K562 treated with DMSO at 1 percent for 24 hours (cell line): ENCODE data around the gene CCN6. TPM values are rescaled to one million over a fixed set of nuclear protein-coding genes. Genes with fewer than 3 reads are reported as not detected.

Experiments used
- total RNA-seq: library from RNA; unstranded; fragments of 300-600 nt; gene quantifications from 2 replicates; pipeline ENCODE4 v1.2.3, GENCODE V29; 2022; ENCODE audit warnings: low read depth; ENCODE audit not compliant: insufficient read depth

The CCN6 gene
- 0.12 and 0.32 TPM in 2 replicates for total RNA-seq

DNA sequence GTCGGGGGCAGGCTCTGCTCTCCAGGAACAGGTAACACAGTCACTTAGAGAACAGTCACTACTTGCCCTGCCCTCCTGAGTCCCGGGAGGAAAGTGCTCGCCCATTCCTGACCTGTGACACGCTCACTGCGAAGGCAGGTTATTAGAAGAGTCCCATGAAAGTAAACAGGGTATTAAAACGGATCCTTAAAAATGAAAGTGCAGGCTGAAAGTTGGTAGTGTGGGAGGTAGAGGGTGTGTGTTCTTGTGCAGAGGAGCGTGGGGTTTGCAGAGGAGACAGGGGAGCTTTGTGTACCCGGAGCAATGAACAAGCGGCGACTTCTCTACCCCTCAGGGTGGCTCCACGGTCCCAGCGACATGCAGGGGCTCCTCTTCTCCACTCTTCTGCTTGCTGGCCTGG lies at the start of gene CCN6:
TSS of gene CCN6 (plus strand) at position 104 of the 400 bp plus-strand sequence. CDS start at position 358, 254 bp downstream.

DNA sequence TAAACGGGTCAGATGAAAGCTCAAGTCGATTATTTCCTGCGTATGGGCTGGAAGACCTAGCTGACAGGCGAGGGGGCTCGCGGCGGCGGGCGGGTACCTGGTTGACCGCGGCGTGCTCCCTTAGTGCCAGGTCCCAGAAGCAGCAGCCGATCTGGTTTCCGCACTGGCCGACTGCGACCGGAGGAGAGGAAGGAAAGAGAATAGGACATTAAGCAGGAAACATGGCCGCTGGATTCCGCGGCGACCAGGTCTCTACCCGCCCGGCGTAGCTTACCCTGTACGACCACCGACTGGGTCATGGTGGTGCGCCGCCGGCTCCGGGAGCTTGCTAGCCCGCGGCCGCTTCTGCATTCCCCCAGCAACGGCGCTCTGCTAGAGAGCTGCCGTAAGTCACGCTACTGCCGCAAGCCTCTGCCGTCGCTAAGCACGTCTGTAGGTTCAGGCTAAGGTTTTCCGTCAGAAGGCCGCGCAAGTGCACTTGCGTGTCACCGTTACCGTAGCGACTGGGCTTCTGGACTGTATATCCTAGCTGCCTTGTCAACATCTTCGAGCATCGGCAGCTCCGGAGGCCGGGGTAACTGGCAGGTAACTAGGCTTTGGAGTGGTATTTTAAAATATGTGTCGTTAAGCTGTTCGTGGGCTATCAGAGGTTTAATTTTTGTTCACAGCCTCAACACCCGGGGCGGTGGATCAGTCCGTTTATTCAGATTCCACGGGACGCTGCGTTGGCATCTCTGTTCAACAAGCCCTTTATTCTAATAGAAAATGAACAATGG lies 33.4 kb downstream of the CCN6 start, which contains the start of the genes FAM229B and TUBE1:
TSS of gene FAM229B (plus strand) at position 456 of the 776 bp plus-strand sequence. CDS start 11,693 bp downstream, outside the sequence.
TSS of gene TUBE1 (minus strand) at position 347 of the 776 bp plus-strand sequence. CDS start at position 299, 48 bp downstream.

Other genes starting within 250 kb of the CCN6 start
- gene FYN, start 180.7 kb upstream of the CCN6 start, total RNA-seq: 16.5 and 19.8 TPM in 2 replicates
- 9.2 and 10.8 TPM in 2 replicates for gene TUBE1, start 33.4 kb downstream of the CCN6 start, total RNA-seq
- 9.7 and 13.2 TPM in 2 replicates for gene FAM229B, start 33.5 kb downstream of the CCN6 start, total RNA-seq
- gene LAMA4, start 200.5 kb downstream of the CCN6 start, total RNA-seq: not detected in 2 replicates